ENCODE data around the gene UNC5B.

The UNC5B gene

GRCh38 chr10:71253981-71254818, 41.8 kb downstream of the UNC5B start:
- DNase-seq (ENCODE audit: low read depth in 2 of 2): no peak

DNA sequence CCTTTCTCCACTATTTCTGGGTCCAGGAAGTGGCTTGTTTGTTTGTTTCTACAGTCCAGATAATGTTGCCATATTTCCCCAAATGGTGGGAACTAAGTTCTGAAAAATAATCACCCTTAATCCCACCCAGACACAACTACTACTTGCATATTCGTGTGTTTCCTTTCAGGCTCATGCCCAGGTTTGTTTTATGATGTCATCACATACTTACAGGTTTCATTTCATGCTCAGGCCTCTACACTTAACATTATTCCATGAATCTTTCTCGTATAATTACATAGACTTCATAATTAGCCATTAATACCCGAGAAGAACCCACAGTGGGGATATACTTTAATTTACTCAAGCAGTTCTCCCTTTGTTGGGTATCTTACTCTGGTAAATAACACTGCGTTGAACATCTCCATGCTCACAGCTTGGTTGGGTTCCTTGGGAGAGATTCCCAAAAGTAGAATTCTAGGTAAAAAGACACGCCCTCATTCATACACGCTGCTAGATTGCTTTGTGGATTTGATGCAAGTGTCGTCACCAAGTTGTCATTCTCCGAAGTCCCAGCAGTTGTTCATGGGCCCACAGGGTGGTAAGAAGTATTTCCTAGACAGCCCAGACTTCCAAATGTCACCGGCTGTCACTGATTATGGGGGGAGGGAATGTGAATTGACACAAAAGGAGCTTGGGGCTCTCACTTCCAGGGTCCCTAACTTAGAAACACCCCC, 42.6 kb downstream of the UNC5B start:
- DNase-seq (ENCODE audit: low read depth in 2 of 2): no peak

- no peak for DNase-seq (ENCODE audit: low read depth in 2 of 2)
Measured at GRCh38 chr10:71255550-71255807, 43.1 kb downstream of the UNC5B start.

DNA sequence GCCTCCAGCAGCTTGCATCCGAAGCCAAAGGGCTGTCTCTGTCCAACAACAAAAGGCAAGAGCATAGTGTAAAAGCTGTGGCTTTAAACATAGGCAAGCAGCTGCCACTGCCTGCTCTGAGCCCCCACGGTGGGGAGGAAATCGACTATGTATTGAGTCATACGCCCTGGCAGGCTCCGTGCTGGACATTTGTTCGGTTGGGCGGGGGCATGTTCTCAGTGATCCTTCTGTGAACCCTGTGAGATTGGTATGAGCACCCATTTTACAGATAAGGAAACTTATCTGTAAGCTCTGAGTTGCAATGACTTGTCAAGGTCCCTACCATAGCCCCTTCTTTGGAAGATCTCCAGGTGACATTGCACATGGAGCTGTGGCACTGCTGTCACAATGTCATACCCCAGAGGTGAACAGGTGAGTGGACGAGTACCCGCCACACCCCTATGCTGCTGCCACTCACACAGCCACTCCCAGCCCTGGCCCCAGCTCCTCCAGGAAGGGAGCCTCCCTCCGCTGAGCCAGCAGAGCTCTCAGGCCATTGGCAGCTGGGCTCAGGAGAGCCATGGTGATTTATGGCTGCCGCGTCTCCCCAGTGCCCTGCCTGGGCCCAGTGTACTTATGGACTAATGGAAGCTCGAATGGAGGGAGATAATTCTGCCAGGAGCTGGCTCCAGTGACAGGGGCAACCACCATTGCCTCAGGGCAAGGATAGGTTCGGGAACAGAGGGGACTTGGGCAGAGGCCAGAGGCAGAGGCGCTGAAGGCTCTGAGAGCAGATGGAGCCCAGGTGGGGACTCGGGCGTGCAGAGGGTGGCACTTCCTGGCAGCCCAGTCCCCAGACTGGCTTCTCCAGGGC, 43.7 kb downstream of the UNC5B start:
- no peak for DNase-seq (ENCODE audit: low read depth in 2 of 2)

DNA sequence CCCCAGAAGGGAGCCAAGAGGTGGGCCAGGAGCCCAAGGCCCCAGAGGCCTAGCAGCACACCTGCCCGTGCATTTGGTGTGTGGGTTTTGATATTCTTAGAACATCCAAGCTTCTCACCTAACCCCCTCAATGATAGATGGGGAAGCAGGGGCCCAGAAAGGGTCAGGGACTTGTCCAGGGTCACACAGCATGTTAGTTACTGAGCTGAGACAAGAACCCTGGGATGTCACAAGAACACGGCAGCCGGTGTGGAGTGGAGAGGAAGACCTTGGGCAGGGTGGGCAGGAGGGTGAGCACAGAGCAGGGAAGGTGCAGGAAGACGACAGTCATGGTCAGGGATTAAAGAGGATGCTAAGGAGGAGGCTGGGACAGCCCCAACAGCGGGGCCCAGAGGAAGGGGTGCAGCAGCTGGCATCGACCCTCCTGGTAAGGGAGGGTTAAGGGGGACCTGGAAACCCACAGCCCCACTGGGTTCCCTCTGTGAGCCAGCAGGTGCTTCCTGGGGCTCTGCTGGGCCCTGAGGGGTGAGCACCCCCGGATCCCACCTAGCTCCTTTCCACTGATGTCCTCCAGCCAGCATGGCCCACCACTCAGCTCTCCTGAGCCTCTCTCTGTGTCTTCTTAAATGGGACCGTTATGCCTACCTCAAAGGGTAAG, 44.4 kb downstream of the UNC5B start:
- no peak for DNase-seq (ENCODE audit: low read depth in 2 of 2)

DNA sequence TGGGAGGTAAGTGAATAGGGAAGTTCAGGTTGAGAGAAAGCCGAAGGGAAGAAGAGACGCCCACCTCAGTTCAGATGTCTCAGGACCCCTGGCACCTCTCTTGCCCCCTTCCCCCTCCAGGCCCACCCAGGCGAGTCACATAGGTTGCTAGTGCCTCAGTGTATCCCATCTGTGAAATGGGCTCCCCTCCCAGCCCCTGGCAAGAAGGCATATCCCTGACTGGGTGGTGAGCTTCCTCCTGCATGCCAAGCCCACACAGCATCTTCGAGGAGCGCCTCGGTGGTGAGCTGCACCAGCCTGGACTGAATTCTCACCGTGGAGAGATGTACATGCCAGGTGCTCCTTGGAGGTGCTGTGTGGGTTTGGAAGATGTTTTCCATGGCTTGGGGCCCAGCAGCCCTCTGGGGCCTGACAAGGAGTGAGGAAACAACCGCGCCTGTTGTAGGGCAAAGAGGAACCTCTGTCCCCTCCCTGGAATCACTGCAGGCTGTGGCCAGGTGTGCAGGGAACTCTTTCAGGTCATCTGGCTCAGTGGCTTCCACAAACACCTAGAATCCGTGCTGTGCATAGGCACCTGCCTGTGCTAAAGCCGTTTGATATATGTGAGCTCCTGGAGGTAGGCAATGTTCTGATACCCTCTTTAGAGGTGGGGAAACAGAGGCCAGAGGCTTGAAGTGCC, 45.1 kb downstream of the UNC5B start:
- no peak for DNase-seq (ENCODE audit: low read depth in 2 of 2)

DNA sequence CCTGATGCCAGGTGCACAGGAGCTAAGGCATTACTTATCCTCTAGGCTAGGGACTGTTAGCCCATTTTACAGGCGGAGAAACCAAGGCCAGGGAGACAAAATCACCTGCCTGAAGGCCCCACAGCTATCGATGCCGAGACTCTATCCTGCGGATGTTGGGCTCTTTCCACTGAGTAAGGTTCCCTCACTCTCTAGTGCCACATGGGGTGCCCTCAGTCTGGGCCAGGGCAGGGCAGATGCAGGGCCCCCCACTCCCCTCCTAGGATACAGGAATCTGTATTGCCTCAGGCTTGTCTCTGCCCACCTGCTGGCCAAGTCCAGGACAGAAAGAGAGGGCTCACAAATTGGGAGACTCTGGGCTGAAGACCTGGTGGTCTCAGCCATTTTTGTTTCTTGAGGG, 45.7 kb downstream of the UNC5B start:
- DNase-seq (ENCODE audit: low read depth in 2 of 2): no peak

GRCh38 chr10:71258446-71259145, 46.2 kb downstream of the UNC5B start:
- DNase-seq (ENCODE audit: low read depth in 2 of 2): no peak

DNA sequence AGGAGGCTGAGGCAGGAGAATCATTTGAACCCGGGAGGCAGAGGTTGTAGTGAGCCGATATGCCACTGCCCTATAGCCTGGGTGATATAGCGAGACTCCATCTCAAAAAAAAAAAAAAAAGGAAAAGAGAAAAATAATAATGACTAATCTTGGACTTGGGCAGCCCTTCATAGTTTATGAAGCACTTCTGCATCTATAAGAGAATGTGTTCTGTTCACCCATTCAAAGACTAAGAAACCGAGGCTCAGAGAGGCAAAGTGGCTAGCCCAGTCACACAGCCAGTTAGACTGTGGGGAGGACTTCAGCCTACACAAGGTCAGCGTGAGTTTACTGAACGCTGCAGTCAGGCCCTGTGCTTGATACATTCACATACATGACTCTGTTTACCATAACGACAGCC, 46.9 kb downstream of the UNC5B start:
- DNase-seq (ENCODE audit: low read depth in 2 of 2): no peak

- no peak for DNase-seq (ENCODE audit: low read depth in 2 of 2)
Measured at GRCh38 chr10:71259815-71260501, 47.6 kb downstream of the UNC5B start.

GRCh38 chr10:71260622-71261325, 48.4 kb downstream of the UNC5B start:
- DNase-seq (ENCODE audit: low read depth in 2 of 2): no peak

DNA sequence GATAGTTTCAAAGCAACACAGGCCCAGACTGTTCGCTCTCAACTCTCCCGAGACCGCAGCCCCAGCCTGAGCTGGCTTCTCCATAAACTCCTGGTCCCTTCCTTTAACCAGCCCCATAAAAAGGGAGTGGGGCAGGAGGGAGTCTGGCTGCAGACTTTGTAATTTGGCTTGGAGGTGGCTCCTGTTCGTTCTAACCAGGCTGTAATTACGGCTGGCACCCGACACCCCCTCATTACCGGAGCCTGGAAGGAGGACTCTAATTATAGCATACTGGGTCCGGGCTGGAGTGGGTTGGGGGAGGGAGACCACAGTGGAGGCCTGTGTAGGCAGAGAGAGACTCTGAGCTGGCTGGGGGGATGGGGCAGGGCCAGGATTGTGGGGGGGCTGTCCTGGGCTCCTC, 49.7 kb downstream of the UNC5B start:
- DNase-seq (ENCODE audit: low read depth in 2 of 2): no peak

GRCh38 chr10:71262817-71263216, 50.4 kb downstream of the UNC5B start:
- DNase-seq (ENCODE audit: low read depth in 2 of 2): no peak

- no peak for DNase-seq (ENCODE audit: low read depth in 2 of 2)
Measured at GRCh38 chr10:71263376-71263775, 51.0 kb downstream of the UNC5B start.

GRCh38 chr10:71264345-71265200, 52.2 kb downstream of the UNC5B start:
- DNase-seq (ENCODE audit: low read depth in 2 of 2): no peak

DNA sequence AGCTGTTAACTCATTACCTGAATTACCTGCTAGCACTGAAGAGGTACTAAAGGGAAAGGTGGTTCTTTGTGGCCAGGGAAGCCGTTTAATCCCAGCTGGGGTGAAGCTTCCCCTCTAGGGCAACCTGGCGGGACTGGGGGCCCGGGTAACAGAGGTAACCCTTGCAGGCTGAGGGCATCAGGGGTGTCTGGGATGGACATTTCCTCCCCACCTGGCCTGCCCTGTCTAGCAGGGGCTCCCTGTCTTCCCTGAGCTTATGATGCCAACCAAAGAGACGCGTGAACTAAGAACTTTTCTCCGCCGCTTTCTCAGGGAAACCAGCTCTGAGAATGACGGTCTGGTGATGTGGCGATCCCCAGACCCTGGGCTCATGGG, 52.8 kb downstream of the UNC5B start:
- no peak for DNase-seq (ENCODE audit: low read depth in 2 of 2)

- DNase-seq (ENCODE audit: low read depth in 2 of 2): no peak
Measured at GRCh38 chr10:71265618-71266146, 53.3 kb downstream of the UNC5B start.

GRCh38 chr10:71266147-71266917, 54.0 kb downstream of the UNC5B start:
- DNase-seq (ENCODE audit: low read depth in 2 of 2): no peak

All from stimulated activated CD4-positive, alpha-beta T cell treated with anti-CD3 and anti-CD28 coated beads, Interleukin-1b, Interleukin-23, amount 100 ng/mL, for 4 hours (primary cell).